Small intestine (tissue), 7 donors: ENCODE measurements around the gene ZNF730. TPM values are rescaled to one million over a fixed set of nuclear protein-coding genes. Genes with fewer than 3 reads are reported as not detected.
"Not testable (repeated sequence)": the region's sequence is repeated elsewhere in the genome, so short reads cannot be mapped to it uniquely, and the experiment has no call there.

Experiments
- DNase-seq, 2 donors: peaks; one replicate each; pipeline versions ENCODE4 v3.0.0 to v3.0.0-alpha.2; 2013
- FAIRE-seq: peaks from 2 replicates; lab custom pipeline; 2012; peaks lifted over from hg19 to GRCh38; lab: Jason Lieb, UNC
- H3K27ac ChIP-seq, 3 donors: one replicate each; pipeline ENCODE4 v1.5.1; 2013; ENCODE audit warnings: low read length in 2 of 3, mild to moderate bottlenecking in 2 of 3, control low read depth in 1 of 3, inconsistent platforms in 1 of 3, low read depth in 1 of 3, moderate library complexity in 1 of 3
- H3K27me3 ChIP-seq, 3 donors: one replicate each; pipeline ENCODE4 v1.6.1; 2013; ENCODE audit warnings: low read length in 3 of 3, inconsistent platforms in 1 of 3; ENCODE audit not compliant: control insufficient read depth in 3 of 3, insufficient read depth in 3 of 3
- H3K36me3 ChIP-seq, 3 donors: one replicate each; pipeline ENCODE4 v1.6.1; 2013; ENCODE audit warnings: low read length in 3 of 3, inconsistent platforms in 1 of 3, low read depth in 1 of 3, mild to moderate bottlenecking in 1 of 3, moderate library complexity in 1 of 3; ENCODE audit not compliant: control insufficient read depth in 3 of 3, insufficient read depth in 2 of 3
- H3K4me1 ChIP-seq, 3 donors: one replicate each; pipeline ENCODE4 v1.6.1; 2013; ENCODE audit warnings: low read length in 2 of 3, inconsistent platforms in 1 of 3, low read depth in 1 of 3, mild to moderate bottlenecking in 1 of 3, moderate library complexity in 1 of 3; ENCODE audit not compliant: control insufficient read depth in 3 of 3, insufficient read depth in 2 of 3
- H3K4me3 ChIP-seq, 3 donors: one replicate each; pipeline ENCODE4 v1.5.1; 2013; ENCODE audit warnings: low read length in 3 of 3, control low read depth in 1 of 3, inconsistent platforms in 1 of 3, low read depth in 1 of 3, mild to moderate bottlenecking in 1 of 3, moderate library complexity in 1 of 3
- H3K9me3 ChIP-seq, 2 donors: one replicate each; pipeline ENCODE4 v1.6.1; 2013; ENCODE audit warnings: low read depth in 1 of 2, low read length in 1 of 2; ENCODE audit not compliant: control insufficient read depth in 2 of 2, insufficient read depth in 1 of 2
- WGBS, 3 donors: extraction: QIAGEN DNeasy Blood & Tissue Kit; methylation state at CpG; one replicate each; pipeline ENCODE4 v1.1.7; 2013; 5-methylcytosine and 5-hydroxymethylcytosine counted together
- polyA plus RNA-seq, 4 donors: library from polyadenylated mRNA; stranded (reverse) in 3 of 4; unstranded in 1 of 4; fragments of 200-250 nt in 3 of 4; fragments of 120-200 nt in 1 of 4; gene quantifications; one replicate each; pipeline versions ENCODE4 v1.2.1 to v1.2.3, GENCODE V29; 2013
- donor health status: healthy with polysubstance abuse.
- donor health status: control.
- donor health status: control.
- donor health status: Bipolar disorder and iron deficiency.
- donor health status: healthy.

The ZNF730 gene
- polyA plus RNA-seq, 4 donors = 0.07 to 2.2 TPM; not detected in 2

GRCh38 chr19:23098286-23098685 is 18.5 kb upstream of the ZNF730 start:
- Histone ChIP-seq H3K9me3 (peaks cover 0 to 9% of the 10 kb centered on the region in 2 donors), H3K36me3 (peaks cover 0 to 5% (median 0%) of the 10 kb centered on the region in 3 donors), H3K4me3 (no peak overlapping the region), H3K27ac (no peak overlapping the region), H3K27me3 (no peaks in the 10 kb centered on the region), H3K4me1 (no peaks in the 10 kb centered on the region)
- no peak for DNase-seq
- WGBS, 3 donors = 77 to 90% (median 86%) methylated on average over 2 of the region's 2 CpGs
- FAIRE-seq = no peak

DNA sequence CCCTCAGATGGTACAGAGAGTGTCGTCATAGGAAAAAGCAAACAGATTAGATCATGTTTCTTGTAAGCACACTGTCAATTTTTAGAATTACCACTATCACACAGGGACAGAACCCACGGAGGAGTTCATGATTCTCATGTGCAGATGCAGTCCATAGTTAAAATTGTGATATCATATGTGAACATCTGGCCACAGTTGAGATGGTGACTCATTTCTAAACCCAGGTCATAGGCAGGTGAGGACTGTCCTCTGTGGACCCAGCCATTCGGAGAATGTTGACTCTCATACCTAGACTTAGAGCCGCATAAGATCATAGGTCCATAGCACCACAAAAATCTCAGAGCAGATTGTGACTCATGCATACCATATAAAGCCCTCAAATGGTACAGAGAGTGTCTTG is 17.8 kb upstream of the ZNF730 start:
- no peaks in the 10 kb centered on the region for H3K27me3 ChIP-seq
- H3K4me1 ChIP-seq = no peaks in the 10 kb centered on the region
- H3K4me3 ChIP-seq = no peak overlapping the region
- peaks cover 0 to 5% (median 0%) of the 10 kb centered on the region in 3 donors for H3K36me3 ChIP-seq
- no peak overlapping the region for H3K27ac ChIP-seq
- H3K9me3 ChIP-seq = peaks cover 0 to 2% of the 10 kb centered on the region in 2 donors
- DNase-seq (no peak), FAIRE-seq (no peak)
- WGBS, 3 donors = 84 to 90% (median 88%) methylated on average over 4 of the region's 4 CpGs

DNA sequence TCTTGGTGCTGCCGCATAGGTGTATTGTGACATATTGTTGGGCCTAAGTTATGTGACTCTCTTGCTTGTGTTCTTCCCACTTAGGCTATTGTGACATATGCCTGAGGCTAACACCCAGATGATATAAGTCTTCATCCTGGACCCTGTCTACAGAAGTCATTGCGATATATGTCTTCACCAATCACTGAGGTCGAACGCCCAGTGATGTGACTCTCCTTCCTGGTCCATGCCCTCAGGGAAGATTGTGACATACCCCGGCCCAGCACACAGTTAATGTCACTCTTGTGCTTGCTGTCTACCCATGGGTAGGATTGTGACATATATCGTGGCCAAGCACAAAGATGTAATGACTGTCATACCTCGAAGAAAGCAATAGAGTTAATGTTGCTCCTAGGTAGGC is 16.9 kb upstream of the ZNF730 start:
- Histone ChIP-seq H3K27ac (no peak overlapping the region), H3K36me3 (peaks cover 0 to 5% (median 0%) of the 10 kb centered on the region in 3 donors), H3K4me3 (no peak overlapping the region), H3K4me1 (no peaks in the 10 kb centered on the region), H3K9me3 (peaks cover 0 to 2% of the 10 kb centered on the region in 2 donors), H3K27me3 (no peaks in the 10 kb centered on the region)
- no peak for FAIRE-seq
- 88 to 94% (median 91%) methylated on average over 7 of the region's 7 CpGs for WGBS, 3 donors
- DNase-seq = no peak

DNA sequence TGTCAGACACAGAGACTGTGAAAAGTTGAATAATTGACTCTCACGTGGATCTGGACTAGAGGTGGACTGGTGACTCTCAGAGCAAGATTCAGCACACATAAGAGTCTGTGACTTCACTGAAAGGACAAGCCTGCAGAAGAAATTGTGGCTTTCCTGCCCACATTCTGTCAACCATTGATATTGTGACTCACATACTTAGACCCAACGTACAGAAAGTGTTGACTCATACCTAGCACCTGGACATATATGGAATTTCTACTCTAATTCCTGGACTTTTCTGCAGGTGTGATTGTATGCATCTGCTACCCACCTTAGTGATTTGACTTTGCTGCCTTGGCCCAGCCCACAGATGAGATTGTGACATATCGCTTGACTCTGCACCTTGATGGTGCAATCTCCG is 15.6 kb upstream of the ZNF730 start:
- Histone ChIP-seq H3K36me3 (peaks cover 0 to 3% (median 0%) of the 10 kb centered on the region in 3 donors), H3K27me3 (no peaks in the 10 kb centered on the region), H3K9me3 (peaks cover 0 to 2% of the 10 kb centered on the region in 2 donors), H3K4me1 (no peaks in the 10 kb centered on the region), H3K4me3 (no peak overlapping the region), H3K27ac (no peak overlapping the region)
- 84 to 90% (median 89%) methylated on average over 4 of the region's 4 CpGs for WGBS, 3 donors
- no peak for FAIRE-seq
- DNase-seq = no peak

DNA sequence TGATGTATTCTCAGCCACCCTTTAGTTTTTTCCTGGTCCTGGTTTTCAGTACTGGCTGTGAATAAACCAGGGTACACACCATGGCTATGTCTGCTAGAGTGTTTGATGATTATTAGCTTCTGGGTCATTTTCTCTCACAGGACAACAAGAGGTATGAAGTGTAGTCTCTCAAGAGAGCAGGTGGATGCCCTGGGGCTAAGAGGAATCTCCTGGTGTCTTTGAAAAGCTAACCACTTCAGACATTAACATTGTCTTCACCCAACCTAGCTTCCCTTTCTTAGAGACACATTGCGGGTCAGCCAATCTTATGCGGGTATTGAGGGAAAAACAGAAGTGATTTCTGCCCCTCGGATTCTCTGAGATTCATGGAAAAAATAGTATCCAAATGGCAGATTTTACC is 1.6 kb downstream of the ZNF730 start:
- Histone ChIP-seq H3K36me3 (no peaks in the 10 kb centered on the region), H3K27ac (no peak overlapping the region), H3K4me1 (no peaks in the 10 kb centered on the region), H3K4me3 (no peak overlapping the region), H3K9me3 (no peaks in the 10 kb centered on the region), H3K27me3 (no peaks in the 10 kb centered on the region)
- DNase-seq (no peak), FAIRE-seq (no peak)
- 70 to 85% (median 83%) methylated on average over 3 of the region's 3 CpGs for WGBS, 3 donors

DNA sequence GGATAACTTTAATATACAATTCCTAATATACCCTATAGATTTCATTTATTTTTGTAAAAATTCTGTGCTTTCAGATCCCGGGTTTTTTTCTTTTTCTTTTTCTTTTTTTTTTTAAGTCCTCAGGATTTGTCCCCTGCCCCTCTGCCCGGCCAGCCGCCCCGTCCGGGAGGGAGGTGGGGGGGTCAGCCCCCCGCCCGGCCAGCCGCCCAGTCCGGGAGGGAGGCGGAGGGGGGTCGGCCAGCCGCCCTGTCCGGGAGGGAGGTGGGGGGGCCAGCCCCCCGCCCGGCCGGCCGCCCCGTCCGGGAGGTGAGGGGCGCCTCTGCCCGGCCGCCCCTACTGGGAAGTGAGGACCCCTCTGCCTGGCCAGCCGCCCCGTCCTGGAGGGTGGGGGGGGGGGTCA is 17.4 kb downstream of the ZNF730 start:
- H3K9me3 ChIP-seq, H3K27ac ChIP-seq, FAIRE-seq, H3K4me1 ChIP-seq, H3K4me3 ChIP-seq, H3K36me3 ChIP-seq, DNase-seq, H3K27me3 ChIP-seq: not testable (repeated sequence)
- 86 to 92% (median 92%) methylated on average over 6 to 24 of the region's 24 CpGs for WGBS, 3 donors

DNA sequence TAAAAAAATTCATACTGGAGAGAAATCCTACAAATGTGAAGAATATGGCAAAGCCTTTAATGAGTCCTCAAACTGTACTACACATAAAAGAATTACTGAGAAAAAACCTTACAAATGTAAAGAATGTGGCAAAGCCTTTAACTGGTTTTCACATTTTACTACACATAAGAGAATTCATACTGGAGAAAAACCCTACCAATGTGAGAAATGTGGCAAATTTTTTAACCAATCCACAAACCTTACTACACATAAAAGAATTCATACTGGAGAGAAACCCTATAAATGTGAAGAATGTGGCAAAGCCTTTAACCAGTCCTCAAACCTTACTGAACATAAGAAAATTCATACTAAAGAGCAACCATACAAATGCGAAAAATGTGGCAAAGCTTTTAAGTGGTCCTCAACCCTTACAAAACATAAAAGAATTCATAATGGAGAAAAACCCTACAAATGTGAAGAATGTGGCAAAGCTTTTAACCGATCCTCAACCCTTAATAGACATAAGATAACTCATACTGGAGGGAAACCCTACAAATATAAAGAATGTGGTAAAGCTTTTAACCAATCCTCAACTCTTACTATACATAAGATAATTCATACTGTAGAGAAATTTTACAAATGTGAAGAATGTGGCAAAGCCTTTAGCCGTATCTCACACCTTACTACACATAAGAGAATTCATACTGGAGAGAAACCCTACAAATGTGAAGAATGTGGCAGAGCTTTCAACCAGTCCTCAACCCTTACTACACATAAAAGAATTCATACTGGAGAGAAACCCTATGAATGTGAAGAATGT is 29.0 kb downstream of the ZNF730 start:
- FAIRE-seq (no peak), DNase-seq (no peak)
- peaks cover 4 to 9% of the 10 kb centered on the region in 2 donors for H3K9me3 ChIP-seq
- WGBS, 3 donors = 82 to 95% (median 86%) methylated on average over 3 of the region's 3 CpGs
- H3K36me3 ChIP-seq = no peaks in the 10 kb centered on the region
- H3K4me3 ChIP-seq = no peak overlapping the region
- no peaks in the 10 kb centered on the region for H3K4me1 ChIP-seq
- H3K27me3 ChIP-seq = no peaks in the 10 kb centered on the region
- H3K27ac ChIP-seq = no peak overlapping the region

GRCh38 chr19:23160766-23161165 is 43.9 kb downstream of the ZNF730 start:
- DNase-seq (no peak), FAIRE-seq (no peak)
- Histone ChIP-seq H3K9me3 (peaks cover 0 to 14% of the 10 kb centered on the region in 2 donors), H3K27me3 (no peaks in the 10 kb centered on the region), H3K27ac (no peak overlapping the region), H3K36me3 (no peaks in the 10 kb centered on the region), H3K4me3 (no peak overlapping the region), H3K4me1 (no peaks in the 10 kb centered on the region)
- 93 to 95% (median 94%) methylated on average over 18 to 23 of the region's 23 CpGs for WGBS, 3 donors
